ENCODE results near the gene ACYP1. TPM values are rescaled to one million over a fixed set of nuclear protein-coding genes. Genes with fewer than 3 reads are reported as not detected.

The ACYP1 gene
- total and polyA plus RNA-seq, 9 of the 15 experiments (the other 6 are each of a cell fraction or from before 2014, with no cell fraction given) = 19.9 to 113 (median 52.3) TPM

GRCh38 chr14:75109877-75110276 is 46.1 kb upstream of the ACYP1 start:
- no peaks in the 10 kb centered on the region for H3K79me2 ChIP-seq (ENCODE audit: control insufficient read depth, insufficient read depth, low read length)
- no peaks in the 10 kb centered on the region for H3K9me3 ChIP-seq (replicated peaks; ENCODE audit: control insufficient read depth, insufficient read depth, low read depth, low read length)
- WGBS (ENCODE audit: insufficient coverage, low coverage, missing lambda C conversion rate) = 36% methylated on average over 2 of the region's 2 CpGs
- POLR2A ChIA-PET = interaction anchor here (0.8 kb wide), 1 partner anchor 12 kb away, joined by 3 read pairs; no protein-coding TSS in a partner anchor
- intact Hi-C loops (cut with micrococcal nuclease) = no loop called here
- TF ChIP-seq MED1 (CRISPR knock-in tag; IDR thresholded peaks at IDR 0.05; ENCODE audit: borderline replicate concordance) = no peak
- no peak for TF ChIP-seq ZNF584 (CRISPR knock-in tag; IDR thresholded peaks at IDR 0.05; ENCODE audit: low read depth)
- no peak for TF ChIP-seq RBM17 (IDR thresholded peaks at IDR 0.05; ENCODE audit: borderline replicate concordance, low read depth, low read length)
- no peak for TF ChIP-seq LARP7 (IDR thresholded peaks at IDR 0.05)
- no peak for TF ChIP-seq PATZ1 (CRISPR knock-in tag; IDR thresholded peaks at IDR 0.05; ENCODE audit: borderline replicate concordance)
- TF ChIP-seq KDM5B (IDR thresholded peaks at IDR 0.05; ENCODE audit: insufficient replicate concordance, low read depth, low read length) = no peak
- TF ChIP-seq NR3C1 (CRISPR knock-in tag; IDR thresholded peaks at IDR 0.05) = no peak
- no peak for TF ChIP-seq TCFL5 (CRISPR knock-in tag; conservative IDR thresholded peaks at IDR 0.05)
- TF ChIP-seq EZH2 (IDR thresholded peaks at IDR 0.05; ENCODE audit: borderline replicate concordance, low read depth, low read length) = no peak
- TF ChIP-seq ZNF165 (CRISPR knock-in tag; IDR thresholded peaks at IDR 0.05; ENCODE audit: borderline replicate concordance) = no peak
- no peak for TF ChIP-seq CEBPG (CRISPR knock-in tag; IDR thresholded peaks at IDR 0.05)
- no peak for TF ChIP-seq CEBPG (tag; conservative IDR thresholded peaks at IDR 0.05 in 1 of 2, IDR thresholded peaks at IDR 0.05 in 1 of 2)
- TF ChIP-seq FUS (optimal IDR thresholded peaks at IDR 0.05; ENCODE audit: low read depth, low read length) = no peak
- no peak for TF ChIP-seq DIDO1 (tag; IDR thresholded peaks at IDR 0.05; ENCODE audit: low read depth)
- H3K9ac ChIP-seq (ENCODE audit: insufficient read depth in 1 of 2, low read depth in 2 of 2, low read length in 2 of 2) = no peak overlapping the region
- H3K27me3 ChIP-seq (ENCODE audit: control insufficient read depth in 2 of 2, insufficient read depth in 2 of 2, low read length in 2 of 2) = no peaks in the 10 kb centered on the region
- no peaks in the 10 kb centered on the region for H3K4me1 ChIP-seq (replicated peaks in 1 of 2; ENCODE audit: control insufficient read depth in 2 of 2, insufficient read depth in 2 of 2, low read length in 2 of 2)
- DNase-seq (ENCODE audit: extremely low read depth in 1 of 4, low spot score in 3 of 4) (no peak), FAIRE-seq (no peak), ATAC-seq (no peak)
- no peaks in the 10 kb centered on the region for H4K20me1 ChIP-seq (replicated peaks; ENCODE audit: control insufficient read depth, insufficient read depth, low read length)
- H3K4me3 ChIP-seq = no peak overlapping the region
- H3K36me3 ChIP-seq (ENCODE audit: control insufficient read depth, insufficient read depth, low read length) = peaks cover 59% of the 10 kb centered on the region
- H3K4me2 ChIP-seq (ENCODE audit: insufficient read depth, low read length) = no peak overlapping the region
- no TSS peak for BruUV-seq (replicated peaks)
- in situ Hi-C loops (cut with MboI) = no loop called here
- no peaks in the 10 kb centered on the region for H3K9me1 ChIP-seq (ENCODE audit: control insufficient read depth, insufficient read depth, low read length)
- CTCF ChIA-PET (ENCODE audit: low intra/inter-chr PET ratio) = no interaction called here
- H2AFZ ChIP-seq (ENCODE audit: low read depth, low read length) = no peak overlapping the region
- no peak overlapping the region for H3K27ac ChIP-seq (ENCODE audit: extremely low read depth, low read depth, low read length)
